Right ventricle myocardium inferior (tissue), 1 donor: ENCODE results near the gene DRD2. TPM values are rescaled to one million over a fixed set of nuclear protein-coding genes. Genes with fewer than 3 reads are reported as not detected.

ENCODE experiments used
- ATAC-seq: fragments of 200-7000 bp; cut with Tn5 transposase; one replicate; pipeline ENCODE4 v1.9.1; 2020; ENCODE audit warnings: mild to moderate bottlenecking, moderate library complexity
- DNase-seq: peaks from one replicate; pipeline ENCODE4 v3.0.0; 2021; ENCODE audit errors: missing footprints
- intact Hi-C: fragments of 100-400 bp; cut with DNase I; formaldehyde crosslinking; loops from one replicate; pipeline ENCODE4 v1.11.0; 2022
- total RNA-seq: library from RNA; stranded (reverse); fragmentation: NEBNext Ultra II Directional; extraction: Animal tissue kit (Norgen Biotek cat#: 25700); gene quantifications from one replicate; pipeline ENCODE4 v1.2.1, GENCODE V29; 2021
- donor health status: DM: no; HTN: yes; CAD: no; lungs with severe emphysema.

The DRD2 gene
- total RNA-seq, 1 donor from 2014 or later, result not detected

DNA sequence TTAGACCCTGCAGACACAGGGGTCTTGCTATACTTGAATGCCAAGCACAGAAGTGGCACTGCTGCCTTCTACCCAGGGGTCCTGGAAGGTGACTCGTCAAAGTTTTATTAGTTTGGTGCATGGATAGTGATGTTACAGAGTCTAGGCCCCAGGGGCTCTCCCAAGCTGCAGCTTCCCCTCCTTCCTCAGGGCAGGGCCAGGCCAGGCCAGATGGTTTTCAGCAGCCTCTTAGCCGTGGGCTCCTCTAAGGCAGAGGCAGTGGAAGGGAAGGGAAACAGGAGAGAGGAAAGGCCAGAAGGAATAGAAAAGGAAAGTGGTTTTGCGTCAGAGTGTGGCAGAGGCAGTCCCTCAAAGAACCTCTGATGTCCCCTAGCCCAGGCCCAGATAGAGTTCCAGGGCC lies 65.7 kb downstream of the DRD2 start:
- intact Hi-C loops, result no loop called here
- no peak for DNase-seq
- no peak for ATAC-seq

DNA sequence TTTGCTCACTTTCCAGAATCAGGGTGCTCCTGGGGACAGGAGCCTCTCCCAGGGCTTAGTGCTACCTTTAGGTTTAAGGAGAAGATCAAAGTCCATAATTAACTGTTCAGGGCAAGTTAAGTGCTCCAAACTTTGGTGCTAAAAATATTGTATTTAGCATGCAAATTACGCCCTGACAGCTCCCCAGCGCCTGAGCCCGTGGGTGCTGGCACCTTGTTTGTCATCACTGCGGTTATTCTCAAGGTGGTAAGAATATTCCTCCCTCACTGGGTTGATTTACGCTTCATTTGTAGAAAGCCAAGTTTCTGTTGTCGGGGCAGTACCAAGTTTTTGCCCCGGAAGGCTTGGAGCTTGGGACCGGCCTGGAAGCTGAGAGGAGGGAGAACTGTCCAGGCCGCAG lies 66.3 kb downstream of the DRD2 start:
- no peak for ATAC-seq
- intact Hi-C loops, result no loop called here

DNA sequence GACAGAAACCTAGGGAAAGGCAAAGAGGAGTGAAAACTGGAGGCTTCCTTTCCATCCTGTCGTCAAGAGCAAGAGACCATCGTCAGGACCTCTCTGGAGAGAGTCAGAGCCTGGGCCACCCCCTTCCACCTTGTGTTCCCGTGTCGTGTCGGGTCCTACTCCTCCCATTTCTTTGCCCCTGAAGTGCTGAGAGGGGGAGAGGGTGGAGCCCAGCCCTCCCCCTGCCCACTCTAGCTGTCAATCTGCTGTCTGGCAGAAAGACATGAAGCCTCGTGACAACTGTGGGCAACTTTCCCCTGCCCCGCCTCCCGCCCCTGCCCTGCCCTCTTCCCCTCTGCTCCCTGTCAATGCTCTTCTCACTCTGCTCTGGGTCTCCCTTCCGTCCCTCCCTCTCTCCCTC lies 67.0 kb downstream of the DRD2 start:
- intact Hi-C loops, result no loop called here
- no peak for ATAC-seq
- no peak for DNase-seq

More for the DNA sequence above, 66.3 kb downstream of the DRD2 start:
- no peak for DNase-seq

DNA sequence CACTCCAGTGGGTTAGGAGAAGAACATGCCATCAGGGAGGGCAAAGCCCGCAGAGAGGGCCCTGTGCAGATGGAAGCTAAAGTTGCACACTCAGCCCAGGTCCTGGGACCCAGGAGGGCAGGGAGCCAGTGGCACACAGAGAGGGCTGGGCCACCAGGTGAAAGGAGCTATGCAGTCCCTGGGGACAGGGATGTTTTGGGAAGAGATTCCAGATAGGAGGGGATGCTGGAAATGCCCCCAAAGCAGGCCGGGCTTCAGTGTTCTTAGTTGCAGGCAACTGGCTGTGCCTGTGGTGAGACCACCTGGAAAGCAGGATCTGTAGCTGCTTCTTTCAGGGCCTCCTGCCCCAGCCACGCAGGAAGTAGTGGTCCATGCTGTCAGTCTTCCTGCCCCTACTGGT lies 68.0 kb downstream of the DRD2 start:
- intact Hi-C loops, result no loop called here
- DNase-seq (no peak), ATAC-seq (no peak)

DNA sequence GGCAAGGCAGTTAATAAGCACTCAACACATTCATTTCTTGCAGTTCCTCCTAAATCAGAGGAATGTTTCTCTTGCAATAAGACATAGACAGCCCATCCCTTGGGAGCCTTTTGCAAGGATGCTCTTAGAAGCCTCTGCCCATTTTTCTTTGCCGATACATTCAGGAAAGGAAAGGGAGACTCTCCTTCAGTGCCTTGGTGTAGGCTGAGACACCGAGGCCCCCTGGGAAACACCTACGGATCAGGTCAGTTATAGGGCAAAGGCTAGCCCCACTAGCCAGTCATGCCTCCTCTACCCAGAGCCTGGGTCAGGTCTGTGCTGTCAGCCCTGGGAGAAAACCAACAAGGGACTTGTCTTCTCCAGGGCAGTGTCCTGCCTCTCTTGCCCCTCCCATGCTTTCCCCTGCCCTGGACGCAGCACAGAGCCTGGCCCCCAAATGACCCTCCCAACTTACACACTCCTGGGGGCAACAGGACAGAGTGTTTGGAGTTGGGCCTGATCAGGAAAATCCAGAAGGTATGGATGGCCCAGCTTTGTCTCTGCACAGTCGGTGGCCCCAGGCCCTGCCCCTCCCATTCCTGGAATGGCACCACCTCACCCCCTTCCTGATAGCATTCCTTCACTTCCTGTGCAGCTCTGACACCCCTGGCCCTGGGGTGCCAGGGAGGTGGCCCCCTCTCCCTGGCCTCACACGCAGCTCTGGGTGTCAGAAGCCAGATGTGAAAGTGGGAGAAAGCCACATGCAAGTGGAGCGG lies 69.3 kb downstream of the DRD2 start:
- ATAC-seq (no peak), DNase-seq (no peak)
- intact Hi-C loops, result no loop called here

DNA sequence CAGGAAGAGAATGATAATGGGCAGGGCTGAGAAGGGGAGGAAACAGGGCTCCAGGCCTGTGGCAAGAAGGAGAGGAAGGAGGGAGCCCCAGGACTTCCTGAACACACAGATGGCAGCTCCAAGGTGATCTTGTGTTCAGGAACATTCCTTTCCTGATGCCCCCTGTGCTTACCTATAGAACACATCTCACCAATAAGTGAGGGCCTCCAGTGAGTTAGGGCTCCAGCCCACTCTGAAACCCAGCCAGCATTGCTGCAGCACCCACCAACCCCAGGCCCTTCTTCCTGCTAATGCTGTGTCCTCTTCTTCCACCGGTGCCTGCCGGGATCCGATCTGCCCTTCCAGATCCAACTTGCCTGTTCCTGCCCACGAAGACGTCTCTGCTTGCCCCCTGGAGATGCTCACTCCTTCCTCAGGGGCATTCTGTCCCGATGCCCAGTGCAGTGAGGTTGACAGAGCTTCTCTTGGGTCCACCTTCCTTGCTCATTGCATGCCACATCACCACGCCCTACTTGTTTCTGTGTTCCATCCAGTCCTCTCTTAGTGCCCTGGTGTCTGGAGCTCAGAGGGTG lies 70.3 kb downstream of the DRD2 start:
- intact Hi-C loops, result no loop called here
- DNase-seq, result no peak
- no peak for ATAC-seq

DNA sequence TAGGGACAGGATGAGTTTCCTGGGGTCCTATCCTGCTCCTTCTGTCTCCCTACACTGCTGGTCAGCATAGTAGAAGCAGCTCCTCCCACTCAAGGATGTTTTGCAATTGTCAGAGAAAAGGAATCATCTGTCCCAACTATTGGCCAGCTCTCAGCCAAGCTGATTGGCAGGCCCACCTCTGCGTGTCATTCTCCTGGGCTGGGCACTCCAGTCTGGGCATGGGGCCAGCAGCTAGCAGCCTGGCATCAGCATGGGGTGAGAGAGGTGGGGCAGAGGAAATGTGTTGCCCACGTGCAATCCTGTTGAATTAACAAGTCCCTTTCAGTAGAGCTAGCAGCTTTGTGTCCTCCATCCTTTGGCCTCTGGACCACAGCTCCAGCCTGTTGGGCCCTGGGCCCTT lies 73.5 kb downstream of the DRD2 start:
- intact Hi-C loops, result no loop called here
- DNase-seq (peak; percentile 80), ATAC-seq (peak; percentile 94)

DNA sequence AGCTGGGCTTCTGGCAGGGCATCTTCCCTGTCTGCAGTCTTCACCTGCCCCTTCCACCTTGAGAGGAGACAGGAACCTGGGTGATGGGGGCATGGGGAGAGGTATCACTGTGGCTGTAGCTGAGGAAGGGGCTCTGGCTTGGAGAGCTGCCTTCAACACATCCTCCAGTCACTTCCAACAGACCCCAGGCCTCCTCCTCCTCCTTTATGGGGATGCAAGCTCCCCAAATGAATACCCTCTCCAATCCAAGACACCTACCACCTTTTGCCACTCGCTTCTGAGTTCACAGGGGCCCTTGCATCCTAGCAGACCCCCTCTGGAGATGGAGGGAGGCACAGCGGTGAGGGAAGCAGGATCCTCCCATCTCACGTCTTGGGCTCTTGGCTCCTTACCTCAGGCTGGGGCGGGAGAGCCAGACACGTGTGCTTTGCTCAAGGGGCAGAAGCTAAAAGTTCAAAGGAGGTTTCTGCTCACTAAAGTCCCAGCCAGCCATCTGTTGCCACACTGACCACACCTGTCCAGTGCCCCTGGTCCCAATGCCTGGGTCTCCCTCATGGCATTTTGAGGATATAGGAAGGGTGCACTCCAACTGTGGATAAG lies 74.5 kb downstream of the DRD2 start:
- intact Hi-C loops, result no loop called here
- ATAC-seq (no peak), DNase-seq (no peak)

DNA sequence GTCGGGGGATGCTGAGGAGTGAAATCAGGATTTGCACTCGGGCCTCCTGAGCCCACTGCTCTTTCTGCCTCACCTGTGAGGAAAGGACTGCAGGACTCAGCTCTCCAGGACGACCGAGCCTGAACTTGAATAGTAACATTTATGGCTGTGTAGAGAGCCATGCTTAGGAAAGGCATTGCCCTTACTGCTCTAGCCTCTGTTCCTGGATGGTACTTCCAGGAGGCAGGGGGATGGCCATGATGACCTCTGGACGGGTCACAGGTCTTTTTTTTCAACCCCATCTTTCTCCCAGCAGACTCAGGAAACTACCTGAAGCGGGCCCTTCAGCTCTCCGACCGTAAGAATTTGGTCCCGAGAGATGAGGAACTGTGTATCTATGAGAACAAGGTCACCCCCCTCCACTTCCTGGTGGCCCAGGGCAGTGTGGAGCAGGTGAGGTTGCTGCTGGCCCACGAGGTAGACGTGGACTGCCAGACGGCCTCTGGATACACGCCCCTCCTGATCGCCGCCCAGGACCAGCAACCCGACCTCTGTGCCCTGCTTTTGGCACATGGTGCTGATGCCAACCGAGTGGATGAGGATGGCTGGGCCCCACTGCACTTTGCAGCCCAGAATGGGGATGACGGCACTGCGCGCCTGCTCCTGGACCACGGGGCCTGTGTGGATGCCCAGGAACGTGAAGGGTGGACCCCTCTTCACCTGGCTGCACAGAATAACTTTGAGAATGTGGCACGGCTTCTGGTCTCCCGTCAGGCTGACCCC lies 76.3 kb downstream of the DRD2 start:
- intact Hi-C loops, result no loop called here
- DNase-seq (no peak), ATAC-seq (no peak)

DNA sequence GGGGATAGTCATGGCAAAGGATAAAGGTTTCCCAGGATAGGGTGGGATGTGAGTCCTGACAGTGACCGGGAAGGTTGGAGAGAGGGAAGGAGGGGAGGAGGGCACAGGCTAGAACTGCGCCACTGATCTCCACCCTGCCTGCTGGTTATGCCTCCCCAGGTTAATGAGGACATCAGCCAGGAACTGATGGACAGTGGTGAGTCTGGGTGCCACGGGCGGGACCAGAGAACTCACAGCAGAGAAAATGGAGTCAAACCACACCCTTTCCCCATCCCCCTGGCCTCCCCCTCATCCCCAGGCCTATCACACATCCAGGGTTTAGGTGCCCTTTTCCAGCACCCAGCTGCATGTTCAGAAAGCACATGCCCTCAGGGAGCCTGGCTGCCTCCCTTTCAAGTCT lies 77.4 kb downstream of the DRD2 start:
- no peak for DNase-seq
- intact Hi-C loops, result no loop called here
- ATAC-seq, result no peak

DNA sequence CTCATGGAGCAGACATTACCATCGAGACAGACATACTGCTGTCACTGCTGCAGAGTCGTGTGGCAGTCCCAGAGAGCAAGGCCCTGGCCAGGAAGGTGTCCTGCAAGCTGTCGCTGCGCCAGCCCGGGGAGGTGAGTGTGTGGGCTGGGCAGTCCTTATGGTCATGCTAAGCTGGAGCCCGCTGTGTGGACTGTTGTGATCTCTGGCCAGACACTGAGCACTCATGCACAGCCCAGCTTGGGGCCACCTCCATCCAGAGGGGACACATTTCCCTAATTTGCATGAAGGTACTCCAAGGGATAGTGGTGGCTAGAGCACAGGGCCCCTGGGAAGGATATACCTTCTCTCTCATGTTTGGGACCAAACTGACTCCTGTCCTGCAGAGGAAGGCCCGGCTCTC lies 78.0 kb downstream of the DRD2 start:
- intact Hi-C loops, result no loop called here
- DNase-seq (no peak), ATAC-seq (no peak)

DNA sequence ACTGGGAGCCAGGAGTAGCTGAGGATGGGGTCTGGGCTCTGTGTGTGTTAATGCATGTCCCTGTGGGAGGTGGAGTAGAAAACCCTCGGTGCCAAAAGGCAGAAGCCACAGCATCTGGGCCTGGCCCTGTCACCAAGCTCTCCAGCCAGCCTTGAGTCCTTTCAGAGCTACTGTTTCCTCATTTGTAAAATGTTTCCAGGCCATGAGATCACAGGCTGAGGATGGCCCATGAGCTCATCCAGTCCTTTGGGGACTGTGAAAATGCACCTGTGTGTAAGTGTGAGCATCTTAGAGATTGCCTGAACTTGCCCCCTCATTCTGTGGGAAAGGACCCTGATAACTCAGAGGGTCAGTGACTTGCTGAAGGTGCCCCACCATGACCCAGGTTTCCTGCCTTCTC lies 78.5 kb downstream of the DRD2 start:
- no peak for ATAC-seq
- intact Hi-C loops, result no loop called here
- DNase-seq, result no peak

DNA sequence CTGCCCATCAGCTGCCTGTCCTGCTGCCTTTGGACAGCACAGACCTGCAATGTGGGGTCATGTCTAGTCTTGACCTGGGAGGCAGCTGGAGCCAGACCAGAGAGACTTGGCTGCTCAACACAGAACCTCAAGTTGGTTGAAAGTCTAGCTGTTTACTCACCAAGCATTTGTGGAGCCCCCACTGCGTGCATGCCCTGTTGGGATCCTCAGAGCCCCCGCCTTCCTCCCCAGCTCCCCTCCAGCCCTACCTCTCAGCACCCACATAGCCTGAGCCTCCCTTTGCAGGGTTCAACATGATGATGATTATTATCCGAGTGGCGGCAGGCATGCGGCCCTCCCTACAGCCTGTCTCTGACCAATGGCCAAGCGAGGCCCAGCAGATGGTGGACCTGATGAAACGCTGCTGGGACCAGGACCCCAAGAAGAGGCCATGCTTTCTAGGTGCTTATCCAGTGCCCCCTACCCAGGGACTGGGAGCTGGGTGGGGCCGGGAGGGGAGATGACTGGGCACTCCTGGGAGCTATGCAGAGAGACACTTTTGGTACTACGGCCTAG lies 79.3 kb downstream of the DRD2 start:
- intact Hi-C loops, result no loop called here
- no peak for ATAC-seq

DNA sequence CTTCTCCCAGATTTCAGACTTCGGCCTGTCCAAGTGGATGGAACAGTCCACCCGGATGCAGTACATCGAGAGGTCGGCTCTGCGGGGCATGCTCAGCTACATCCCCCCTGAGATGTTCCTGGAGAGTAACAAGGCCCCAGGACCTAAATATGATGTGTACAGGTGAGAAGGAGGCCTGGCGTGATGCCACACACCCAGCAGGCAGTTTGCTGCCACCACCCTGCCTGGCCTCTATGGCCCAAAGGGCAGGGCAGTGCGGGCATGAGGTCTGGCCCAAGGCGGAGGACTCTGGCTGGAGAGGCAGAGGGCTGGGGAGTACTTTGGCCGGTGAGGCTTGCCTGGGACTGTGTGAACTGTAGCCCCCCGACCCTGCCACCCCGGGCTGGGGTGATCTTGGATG lies 80.3 kb downstream of the DRD2 start:
- DNase-seq, result no peak
- ATAC-seq, result no peak
- intact Hi-C loops, result no loop called here

More for the DNA sequence above, 79.3 kb downstream of the DRD2 start:
- DNase-seq, result no peak

DNA sequence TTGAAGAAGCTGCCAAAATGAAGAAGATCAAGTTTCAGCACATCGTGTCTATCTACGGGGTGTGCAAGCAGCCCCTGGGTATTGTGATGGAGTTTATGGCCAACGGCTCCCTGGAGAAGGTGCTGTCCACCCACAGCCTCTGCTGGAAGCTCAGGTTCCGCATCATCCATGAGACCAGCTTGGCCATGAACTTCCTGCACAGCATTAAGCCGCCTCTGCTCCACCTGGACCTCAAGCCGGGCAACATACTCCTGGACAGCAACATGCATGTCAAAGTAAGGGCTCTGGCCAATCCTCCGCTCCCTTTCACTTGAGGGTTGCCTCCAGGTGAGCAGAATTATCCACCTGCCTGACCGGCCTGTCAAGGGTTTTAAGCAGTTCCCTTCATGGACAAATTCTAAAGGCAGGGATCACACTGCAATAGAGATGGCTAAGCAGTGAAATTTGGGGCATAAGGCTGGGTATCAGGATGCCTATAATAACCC lies 81.7 kb downstream of the DRD2 start:
- intact Hi-C loops, result no loop called here
- ATAC-seq, result no peak
- no peak for DNase-seq

DNA sequence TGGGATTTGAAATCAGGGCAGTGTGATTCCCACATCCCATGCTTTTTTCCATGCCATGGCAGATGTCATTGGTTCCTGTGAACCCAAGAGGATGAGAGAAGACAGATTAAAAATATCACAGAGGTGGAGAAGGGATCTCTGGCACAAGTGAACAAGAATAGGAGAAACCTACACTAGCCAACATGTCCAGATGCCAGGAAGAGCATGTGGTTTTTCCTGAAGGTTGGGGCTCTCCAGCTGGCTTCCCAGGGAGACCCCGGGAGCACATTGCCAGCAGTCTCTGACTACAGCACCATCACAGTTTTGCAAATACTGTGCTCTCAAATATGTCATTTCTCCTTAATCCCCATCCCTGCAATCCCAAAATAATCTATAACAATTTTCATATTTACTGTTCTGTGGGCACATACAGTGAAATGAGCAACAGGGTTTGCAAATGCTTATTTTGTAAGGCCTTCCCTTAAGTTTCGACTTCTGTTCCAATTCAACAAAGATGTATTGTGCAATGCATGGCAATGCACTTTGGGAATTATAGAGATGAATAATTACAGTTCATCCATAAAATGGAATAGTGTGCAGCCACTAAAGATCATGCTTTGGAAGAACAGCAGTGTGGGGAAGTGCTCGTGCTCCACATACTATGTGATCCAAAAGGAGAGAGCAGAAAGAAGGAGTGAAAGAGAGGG lies 82.8 kb downstream of the DRD2 start:
- DNase-seq (no peak), ATAC-seq (no peak)
- intact Hi-C loops, result no loop called here

DNA sequence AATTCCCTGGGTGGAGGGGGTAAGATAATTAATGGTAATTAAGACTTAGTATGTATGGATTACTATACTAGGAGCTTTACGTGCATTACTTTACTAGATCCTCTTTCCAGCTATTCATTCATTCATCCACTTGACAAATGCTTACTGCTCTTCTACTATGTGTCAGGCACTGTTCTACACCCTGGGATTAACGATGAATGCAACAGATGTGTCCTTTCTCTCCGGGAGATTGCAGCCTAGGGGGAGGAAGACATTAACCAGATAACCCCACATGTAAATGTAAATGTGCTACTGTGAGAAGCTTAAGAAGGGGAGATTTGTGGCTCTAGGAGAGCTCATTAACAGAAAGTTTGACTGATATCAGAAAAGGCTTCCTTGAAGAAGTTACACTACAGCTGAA lies 85.9 kb downstream of the DRD2 start:
- intact Hi-C loops, result no loop called here
- DNase-seq (no peak), ATAC-seq (no peak)

DNA sequence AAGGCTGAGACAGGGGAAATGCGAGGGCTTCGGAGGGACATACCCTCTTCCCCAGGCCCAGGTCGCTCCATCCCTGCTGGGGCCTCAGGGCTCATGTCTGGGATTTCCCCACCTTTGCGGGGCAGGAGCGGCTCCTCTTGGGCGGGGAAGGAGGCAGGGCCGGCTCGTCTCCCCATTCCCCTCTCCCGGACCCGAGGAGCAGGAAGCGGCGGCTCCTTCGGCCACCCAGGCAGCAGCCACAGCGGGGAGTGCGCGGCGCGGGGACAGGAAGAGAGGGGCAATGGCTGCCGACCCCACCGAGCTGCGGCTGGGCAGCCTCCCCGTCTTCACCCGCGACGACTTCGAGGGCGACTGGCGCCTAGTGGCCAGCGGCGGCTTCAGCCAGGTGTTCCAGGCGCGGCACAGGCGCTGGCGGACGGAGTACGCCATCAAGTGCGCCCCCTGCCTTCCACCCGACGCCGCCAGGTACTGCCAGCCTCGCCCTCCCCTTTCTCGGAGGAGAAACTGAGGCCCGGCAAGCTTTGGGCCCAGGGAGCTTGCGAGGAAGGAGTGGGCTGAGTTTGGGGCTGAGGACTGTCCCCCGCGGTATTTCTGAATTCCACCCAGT lies 87.5 kb downstream of the DRD2 start, which contains the start of gene ANKK1:
ANKK1 (plus strand) TSS at position 175 of the 607 bp plus-strand sequence; CDS start at position 281, 106 bp downstream.
- ATAC-seq, result no peak
- intact Hi-C loops, result no loop called here

More for the DNA sequence above, 87.5 kb downstream of the DRD2 start, which contains the start of gene ANKK1:
- DNase-seq, result no peak
